Bone marrow (tissue), 2 donors: Measurements from ENCODE around the gene SLC23A3.
A peak's percentile ranks its signal among the peaks of the same experiment; 100 is the strongest.

ENCODE experiments used
- DNase-seq, 2 donors: peaks; one replicate each; lab custom pipeline; 2025; lab: John Stamatoyannopoulos, UW

SLC23A3 gene, protein sequence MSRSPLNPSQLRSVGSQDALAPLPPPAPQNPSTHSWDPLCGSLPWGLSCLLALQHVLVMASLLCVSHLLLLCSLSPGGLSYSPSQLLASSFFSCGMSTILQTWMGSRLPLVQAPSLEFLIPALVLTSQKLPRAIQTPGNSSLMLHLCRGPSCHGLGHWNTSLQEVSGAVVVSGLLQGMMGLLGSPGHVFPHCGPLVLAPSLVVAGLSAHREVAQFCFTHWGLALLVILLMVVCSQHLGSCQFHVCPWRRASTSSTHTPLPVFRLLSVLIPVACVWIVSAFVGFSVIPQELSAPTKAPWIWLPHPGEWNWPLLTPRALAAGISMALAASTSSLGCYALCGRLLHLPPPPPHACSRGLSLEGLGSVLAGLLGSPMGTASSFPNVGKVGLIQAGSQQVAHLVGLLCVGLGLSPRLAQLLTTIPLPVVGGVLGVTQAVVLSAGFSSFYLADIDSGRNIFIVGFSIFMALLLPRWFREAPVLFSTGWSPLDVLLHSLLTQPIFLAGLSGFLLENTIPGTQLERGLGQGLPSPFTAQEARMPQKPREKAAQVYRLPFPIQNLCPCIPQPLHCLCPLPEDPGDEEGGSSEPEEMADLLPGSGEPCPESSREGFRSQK

GRCh38 chr2:219169930-219170654 lies at the start of gene SLC23A3:
SLC23A3 (minus strand) TSS chr2:219170029; CDS start chr2:219169984, 45 bp downstream.
- no peak for DNase-seq

GRCh38 chr2:219218732-219219701 lies 49.2 kb upstream of the SLC23A3 start, which contains the start of gene ABCB6:
ABCB6 (minus strand) TSS chr2:219218958; CDS start chr2:219218673, 285 bp downstream.
- peak in 1 of 2 donors; percentile 22 for DNase-seq

GRCh38 chr2:219218217-219218731 lies 48.4 kb upstream of the SLC23A3 start:
- peak in 1 of 2 donors; percentile 48 for DNase-seq

DNA sequence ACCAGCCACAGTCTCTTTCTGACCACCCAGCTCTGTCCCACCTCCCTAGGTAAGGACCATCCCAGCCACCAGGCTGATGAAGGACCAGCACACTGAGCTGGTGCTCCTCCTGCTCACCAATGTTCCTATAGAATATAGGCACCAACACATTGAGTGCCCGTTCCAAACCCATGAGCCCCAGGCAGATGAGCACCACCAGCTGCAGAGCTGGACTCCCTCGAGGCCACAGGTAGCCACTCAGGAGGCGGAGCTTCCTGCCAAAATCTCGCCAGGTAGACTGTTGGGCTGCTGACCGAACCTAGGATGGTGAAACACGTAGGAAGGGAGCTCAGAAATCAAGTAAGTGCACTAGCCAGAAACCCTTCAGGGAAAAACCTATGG lies 46.7 kb upstream of the SLC23A3 start:
- DNase-seq, result no peak

DNA sequence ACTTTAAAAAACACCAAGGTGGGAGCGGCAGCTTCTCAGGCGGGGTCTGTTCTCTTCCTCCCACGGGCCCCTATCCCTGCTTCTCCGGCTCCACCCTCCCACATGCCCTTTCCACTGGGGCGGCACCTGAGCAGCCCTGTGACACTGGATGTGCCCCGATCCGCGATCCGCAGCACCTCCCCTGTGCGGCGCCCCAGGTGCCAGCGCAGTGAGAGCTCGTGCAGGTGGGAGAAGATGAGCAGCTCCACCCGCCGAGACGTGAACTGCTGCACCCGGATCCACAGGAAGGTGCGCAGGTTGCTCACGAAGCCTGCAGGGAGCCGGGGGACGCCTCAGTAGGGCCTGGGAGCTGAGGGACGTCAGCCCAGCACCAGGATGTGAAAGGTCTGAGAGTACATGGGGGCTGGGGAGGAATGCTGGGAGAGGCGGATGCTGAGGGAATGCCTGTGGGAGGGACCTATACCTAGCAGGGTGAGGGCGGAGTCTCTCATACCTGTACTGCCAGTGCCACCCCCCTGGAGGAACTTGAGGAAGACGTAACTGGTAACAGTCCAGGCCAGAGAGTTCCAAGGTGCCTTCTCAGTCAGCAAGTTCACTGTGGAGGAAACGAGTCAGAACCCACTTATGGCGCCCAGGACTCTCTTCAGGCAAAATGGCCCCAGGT lies 46.2 kb upstream of the SLC23A3 start:
- DNase-seq, result no peak

DNA sequence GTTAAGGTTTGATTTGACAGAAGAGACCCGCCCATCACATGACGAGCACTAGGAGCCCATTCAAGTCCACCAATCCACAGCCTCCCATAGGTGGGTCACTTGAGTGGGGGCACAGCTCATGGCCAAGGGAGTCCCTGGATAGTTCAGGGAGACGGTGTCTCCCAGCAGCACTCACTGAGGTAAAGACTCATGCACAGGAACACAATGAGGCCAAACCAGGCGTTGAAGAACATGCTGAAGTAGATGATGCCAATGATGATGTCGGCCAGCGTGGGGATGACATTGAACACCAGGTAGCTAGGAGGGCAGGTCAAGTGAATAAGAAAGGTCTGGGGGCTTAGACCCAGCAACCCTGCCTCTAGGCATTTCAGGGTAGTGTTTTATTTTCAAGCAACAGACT lies 45.0 kb upstream of the SLC23A3 start:
- no peak for DNase-seq

DNA sequence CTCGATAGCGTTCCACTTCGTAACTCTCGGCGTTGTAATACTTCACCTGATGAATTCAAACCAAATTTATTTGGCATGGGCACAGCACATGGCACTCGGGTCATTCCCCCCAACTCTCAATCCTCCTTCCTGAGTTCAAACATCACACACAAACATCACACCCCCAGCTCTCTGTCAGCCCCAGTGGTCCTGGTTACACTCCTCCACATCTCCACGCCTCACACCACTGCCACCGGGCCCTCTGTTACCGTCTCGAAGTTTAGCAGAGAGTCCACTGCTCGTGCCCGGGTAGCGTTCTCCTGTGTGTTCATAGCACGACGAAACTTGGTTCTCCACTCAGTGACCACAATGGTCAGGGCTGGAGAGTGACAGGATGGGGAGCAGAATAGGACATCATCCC lies 44.3 kb upstream of the SLC23A3 start:
- no peak for DNase-seq

DNA sequence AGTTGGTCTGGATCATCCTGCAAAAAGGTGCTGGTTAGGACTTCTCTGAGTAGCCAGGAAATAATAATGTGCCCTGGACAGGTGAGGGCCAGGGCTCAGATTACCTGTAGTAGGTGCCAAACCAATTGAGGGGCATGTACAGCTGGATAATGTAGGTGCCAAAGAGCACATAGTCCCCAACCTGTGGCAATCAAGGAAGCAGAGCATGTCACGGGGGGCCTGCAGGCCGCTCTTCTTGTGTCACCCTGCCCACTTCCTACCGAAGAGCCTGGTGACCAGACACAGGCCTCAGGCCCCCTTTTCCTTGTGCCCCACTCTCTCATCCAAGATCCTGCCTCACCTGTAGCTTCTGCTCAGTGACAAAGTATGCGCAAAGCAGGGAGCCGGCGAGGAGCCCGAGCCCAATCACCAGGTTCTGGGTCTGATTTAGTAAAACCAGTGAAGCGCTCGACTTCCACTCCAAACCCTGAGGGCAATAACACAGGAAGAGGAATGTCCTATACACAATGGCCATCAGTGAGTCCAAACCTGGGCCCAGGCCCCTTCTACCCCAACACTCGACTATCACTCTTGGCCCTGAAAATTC lies 43.8 kb upstream of the SLC23A3 start:
- DNase-seq, result no peak

- DNase-seq, result no peak
These were observed 43.2 kb upstream of the SLC23A3 start for GRCh38 chr2:219213026-219213415.

- no peak for DNase-seq
These were observed 41.1 kb upstream of the SLC23A3 start for GRCh38 chr2:219210886-219211362.

- no peak for DNase-seq
These were observed 40.5 kb upstream of the SLC23A3 start for GRCh38 chr2:219210196-219210885.

GRCh38 chr2:219209236-219210195 lies 39.7 kb upstream of the SLC23A3 start:
- DNase-seq, result no peak

- DNase-seq, result no peak
These were observed 38.3 kb upstream of the SLC23A3 start for GRCh38 chr2:219207884-219208740.

GRCh38 chr2:219207134-219207883 lies 37.5 kb upstream of the SLC23A3 start:
- no peak for DNase-seq

- DNase-seq, result peak; percentile 82 to 94
These were observed 36.7 kb upstream of the SLC23A3 start, which contains the start of gene ZFAND2B for GRCh38 chr2:219206328-219207133. ZFAND2B (plus strand) TSS chr2:219206782; CDS start chr2:219206988, 206 bp downstream.

DNA sequence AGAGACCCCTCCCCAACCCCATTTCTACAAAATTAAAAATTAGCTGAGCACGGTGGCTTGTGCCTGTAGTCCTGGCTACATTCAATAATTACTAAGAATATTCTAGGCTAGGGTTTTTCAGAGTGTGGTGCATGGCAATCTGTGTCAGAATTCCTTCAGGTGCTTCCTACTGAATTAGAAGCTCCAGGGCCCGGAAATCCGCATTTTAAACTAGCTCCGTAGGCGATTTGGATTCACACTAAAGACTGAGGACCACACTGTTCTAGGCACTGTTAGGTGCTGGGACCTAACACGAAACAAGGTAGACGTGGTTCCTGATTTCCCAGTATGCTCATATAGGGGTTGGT lies 36.1 kb upstream of the SLC23A3 start:
- no peak for DNase-seq
